ENCODE data around the gene ELMOD1.
A peak's percentile ranks its signal among the peaks of the same experiment; 100 is the strongest.
"Not testable (repeated sequence)": the region's sequence is repeated elsewhere in the genome, so short reads cannot be mapped to it uniquely, and the experiment has no call there.

ELMOD1 gene

DNA sequence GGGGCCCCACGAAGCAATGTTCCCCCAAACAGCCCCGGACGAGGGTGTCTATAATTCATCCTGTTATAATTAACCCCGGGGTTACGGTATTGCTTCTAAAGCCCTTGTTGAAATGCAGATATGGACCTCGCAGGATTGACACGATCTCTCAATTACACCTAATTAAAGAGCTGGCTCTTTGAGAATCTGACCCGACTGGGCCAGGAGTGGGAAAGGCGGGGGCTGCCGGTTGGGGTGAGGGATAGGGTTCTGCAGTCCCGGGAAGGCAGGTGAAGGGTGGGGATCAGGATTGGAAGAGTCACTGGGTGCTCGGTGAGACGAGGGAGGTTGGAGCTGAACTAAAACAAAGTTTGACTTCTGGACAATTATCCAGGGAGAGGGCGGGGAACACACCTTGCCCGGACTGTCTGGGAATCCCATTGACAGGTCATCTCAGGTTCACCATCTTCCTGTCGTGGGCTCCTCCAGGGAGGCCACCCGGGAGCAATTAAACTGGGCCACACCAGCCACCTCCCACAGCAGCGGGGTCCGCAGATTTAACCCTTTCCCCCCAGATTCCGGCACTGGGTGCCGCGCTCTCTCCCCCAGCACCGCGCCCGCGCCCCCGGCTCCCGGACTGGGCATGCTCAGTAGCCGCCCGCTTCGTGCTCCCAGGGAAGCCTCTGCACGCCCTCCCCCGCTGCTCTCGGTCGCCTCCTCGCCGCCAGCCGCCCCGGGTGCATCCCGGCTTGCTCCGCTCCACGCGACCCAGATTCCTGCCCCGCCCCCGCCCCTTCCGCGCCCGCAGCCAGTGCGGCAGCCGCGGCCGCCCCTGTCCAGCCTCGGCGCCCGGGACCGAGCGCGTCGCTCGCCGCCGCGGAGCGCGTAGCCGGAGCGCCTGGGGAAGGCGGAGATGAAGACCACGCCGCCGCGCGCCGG lies at the start of gene ELMOD1:
TSS of gene ELMOD1 (plus strand) at position 688 of the 918 bp plus-strand sequence. CDS start 27,043 bp downstream, outside the sequence.
- DNase-seq: peak; percentile 45 to 80 (median 78)

DNA sequence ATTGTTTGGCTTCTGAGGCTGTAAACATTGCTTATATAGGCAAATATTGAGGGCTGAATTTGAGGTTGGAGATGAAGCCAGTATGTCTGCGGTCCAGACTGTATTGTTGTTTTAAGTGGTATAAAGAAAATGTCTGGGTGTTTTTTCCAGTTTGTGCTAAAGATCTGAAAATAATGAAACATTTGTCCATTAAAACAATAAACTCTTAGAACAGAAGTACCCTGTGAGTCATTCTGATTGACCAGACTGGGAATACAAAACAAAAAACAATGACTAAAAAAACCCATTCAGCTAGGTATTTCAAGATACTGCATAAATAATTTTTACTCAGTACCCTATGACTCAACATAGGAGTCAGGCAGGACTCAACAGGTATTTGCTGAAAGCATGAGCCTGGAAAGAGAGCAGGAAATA lies 45.8 kb upstream of the ELMOD1 start:
- no peak for DNase-seq

GRCh38 chr11:107547961-107548360 lies 43.0 kb upstream of the ELMOD1 start:
- DNase-seq: no peak

GRCh38 chr11:107549253-107549953 lies 41.5 kb upstream of the ELMOD1 start:
- DNase-seq: peak in 2 of 3 experiments; percentile 24 to 64

- no peak for DNase-seq
Observed at GRCh38 chr11:107549954-107550285, 41.0 kb upstream of the ELMOD1 start.

DNA sequence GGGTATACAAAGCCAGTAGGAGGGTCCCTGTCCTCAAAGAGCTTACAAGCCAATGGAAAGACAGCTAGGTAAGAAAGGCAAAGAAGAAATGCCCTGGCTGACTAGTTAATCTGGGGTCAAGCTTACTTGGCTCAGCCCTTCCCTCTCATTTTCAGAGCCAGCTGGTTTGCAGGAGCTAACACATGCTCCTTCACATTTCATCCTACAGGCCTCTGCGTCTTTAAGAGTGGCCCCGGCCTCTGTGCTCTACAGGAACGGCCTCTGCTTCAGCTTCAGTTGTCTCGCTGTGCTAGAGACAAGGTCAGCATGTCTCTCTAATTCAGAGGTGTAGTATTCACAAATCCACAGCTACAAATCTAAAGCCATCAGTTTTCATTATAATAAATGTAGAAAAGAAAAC lies 40.6 kb upstream of the ELMOD1 start:
- DNase-seq: no peak

DNA sequence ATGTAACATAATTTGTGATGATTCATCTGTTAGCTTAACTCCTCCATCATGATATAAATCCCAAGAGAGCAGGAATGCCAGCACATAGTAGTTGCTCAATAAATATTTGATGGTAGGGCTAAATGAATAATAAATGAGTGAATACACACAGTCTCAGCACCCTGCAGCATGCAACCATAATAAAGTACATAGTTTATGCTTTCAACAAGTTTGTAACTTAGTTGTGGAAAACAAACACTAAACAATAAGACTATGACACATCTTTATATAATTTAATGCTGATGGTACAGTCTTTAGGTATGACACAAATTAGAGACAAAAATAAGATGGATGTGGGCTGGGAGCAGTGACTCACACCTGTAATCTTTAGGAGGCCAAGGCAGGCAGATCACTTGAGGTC lies 29.3 kb upstream of the ELMOD1 start:
- no peak for DNase-seq

GRCh38 chr11:107562647-107563208 lies 28.2 kb upstream of the ELMOD1 start:
- DNase-seq: no peak

GRCh38 chr11:107563702-107564101 lies 27.2 kb upstream of the ELMOD1 start:
- DNase-seq: peak in 2 of 3 experiments; percentile 27 to 72

GRCh38 chr11:107564877-107565218 lies 26.1 kb upstream of the ELMOD1 start:
- DNase-seq: peak in 1 of 3 experiments; percentile 90

GRCh38 chr11:107565219-107565937 lies 25.6 kb upstream of the ELMOD1 start, which contains the start of gene ALKBH8:
Gene ALKBH8, minus strand, starts transcription at chr11:107565735. Its CDS starts 4,842 bp downstream, at chr11:107560893.
- peak; percentile 71 to 92 (median 92) for DNase-seq

DNA sequence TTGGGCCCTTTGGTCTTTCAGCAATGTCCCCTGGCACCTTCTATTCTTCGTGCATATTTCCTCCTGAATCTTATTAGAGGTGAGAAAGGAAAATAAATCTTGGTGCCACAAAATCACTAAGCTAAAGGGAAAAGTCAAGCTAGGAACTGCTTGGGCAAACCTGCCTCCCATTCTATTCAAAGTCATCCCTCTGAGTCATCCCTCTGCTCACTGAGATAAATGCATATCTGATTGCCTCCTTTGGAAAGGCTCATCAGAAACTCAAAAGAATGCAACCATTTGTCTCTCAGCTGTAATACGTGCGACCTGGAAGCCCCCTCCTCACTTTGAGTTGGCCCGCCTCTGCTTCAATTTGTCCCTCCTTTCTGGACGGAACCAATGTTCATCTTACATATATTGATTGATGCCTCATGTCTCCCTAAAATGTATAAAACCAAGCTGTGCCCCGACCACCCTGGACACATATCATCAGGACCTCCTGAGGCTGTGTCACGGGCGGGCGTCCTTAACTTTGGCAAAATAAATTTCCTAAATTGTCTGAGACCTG lies 24.9 kb upstream of the ELMOD1 start:
- not testable (repeated sequence) for DNase-seq

GRCh38 chr11:107566569-107566968 lies 24.4 kb upstream of the ELMOD1 start:
- DNase-seq: no peak

DNA sequence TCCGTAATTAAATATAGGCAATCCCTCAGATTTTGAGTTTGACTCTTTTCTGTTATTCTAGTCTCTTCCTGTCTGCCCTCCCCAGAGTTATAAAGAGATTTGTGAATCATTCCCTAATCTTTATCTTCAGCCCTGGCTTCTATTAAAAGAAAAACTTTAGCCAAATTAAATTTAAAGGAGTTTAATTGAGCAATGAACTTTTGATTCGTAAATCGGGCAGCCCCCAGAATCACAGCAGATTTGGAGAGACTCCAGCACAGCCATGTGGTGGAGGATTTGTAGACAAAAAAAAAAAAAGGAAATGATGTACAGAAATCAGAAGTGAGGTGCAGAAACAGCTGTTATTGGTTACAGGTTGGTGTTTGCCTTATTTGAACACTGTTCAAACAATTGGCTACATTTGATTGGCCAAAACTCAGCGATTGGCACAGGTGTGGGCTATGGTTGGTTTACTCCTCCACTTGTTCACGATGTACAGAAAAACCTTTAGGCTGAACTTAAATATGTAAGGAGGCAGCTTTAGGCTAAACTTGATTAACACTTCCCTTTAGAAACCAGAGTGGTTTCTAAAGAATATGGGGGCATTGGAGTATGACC lies 23.1 kb upstream of the ELMOD1 start:
- DNase-seq: no peak

DNA sequence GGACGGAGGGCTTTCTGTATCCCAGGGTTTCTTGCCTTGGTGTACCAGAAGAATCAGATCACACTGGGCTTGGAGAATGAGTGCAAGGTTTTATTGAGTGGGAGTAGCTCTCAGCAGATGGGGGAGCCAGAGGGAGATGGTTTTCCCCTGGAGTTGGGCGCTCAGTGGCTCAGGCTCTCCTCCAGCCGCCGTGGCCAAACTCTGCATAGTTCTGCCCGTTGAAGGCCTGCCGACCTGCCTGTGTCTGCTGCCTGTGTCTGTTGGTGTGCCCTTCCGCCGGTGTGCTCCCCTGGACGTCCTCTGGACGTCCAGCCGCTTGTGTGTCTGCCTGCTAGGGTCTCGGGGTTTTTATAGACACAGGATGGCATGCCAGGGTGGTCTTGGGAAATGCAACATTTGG lies 20.9 kb upstream of the ELMOD1 start:
- DNase-seq: no peak

GRCh38 chr11:107573438-107573837 lies 17.5 kb upstream of the ELMOD1 start:
- peak in 2 of 3 experiments; percentile 19 to 32 for DNase-seq

- peak; percentile 15 to 69 (median 22) for DNase-seq
Observed at GRCh38 chr11:107576497-107577345, 14.2 kb upstream of the ELMOD1 start.

- DNase-seq: no peak
Observed at GRCh38 chr11:107577346-107577711, 13.6 kb upstream of the ELMOD1 start.

DNA sequence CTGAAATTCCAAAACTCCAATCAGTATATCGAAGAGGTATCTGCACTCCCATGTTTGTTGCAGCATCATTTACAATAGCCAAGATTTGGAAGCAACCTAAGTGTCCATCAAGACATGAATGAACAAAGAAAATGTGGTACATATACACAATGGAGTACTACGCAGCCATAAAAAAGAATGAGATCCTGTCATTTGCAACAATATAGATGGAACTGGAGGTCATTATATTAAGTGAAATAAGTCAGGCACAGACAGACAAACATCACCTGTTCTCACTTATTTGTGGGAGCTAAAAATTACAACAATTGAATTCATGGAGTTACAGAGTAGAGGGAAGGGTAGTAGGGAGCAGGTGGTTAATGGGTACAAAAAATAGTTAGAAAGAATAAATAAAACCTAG lies 11.8 kb upstream of the ELMOD1 start:
- DNase-seq: not testable (repeated sequence)

DNA sequence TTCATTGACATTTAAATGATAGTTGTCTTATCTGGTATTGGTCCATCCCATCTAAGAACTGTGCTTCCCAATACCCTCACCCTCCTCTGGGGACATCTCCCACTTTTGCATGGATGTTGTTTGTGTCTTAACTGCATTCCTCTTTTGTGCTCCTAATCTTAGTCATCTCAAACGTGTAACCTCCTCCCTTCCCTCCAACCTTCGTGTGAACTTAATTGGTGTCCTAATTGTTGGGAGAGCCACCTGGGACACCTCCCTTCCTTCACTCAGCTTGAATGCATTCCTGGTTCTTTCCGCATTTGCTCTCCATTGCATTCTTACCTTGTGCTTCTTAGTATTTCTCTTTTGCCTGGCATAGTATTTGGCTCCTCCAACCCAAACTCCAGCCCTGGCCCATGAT lies 9.8 kb upstream of the ELMOD1 start:
- no peak for DNase-seq

GRCh38 chr11:107583629-107584195 lies 7.2 kb upstream of the ELMOD1 start:
- no peak for DNase-seq

Measured in NCI-H1417 (cell line).